HG03558 (cell line): ENCODE measurements around the gene TSPAN9.

Source experiments
- ATAC-seq: cut with Tn5 transposase; IDR thresholded peaks from one replicate; pipeline ENCODE4 v1.9.1; 2021; ENCODE audit warnings: moderate number of reproducible peaks; ENCODE audit not compliant: unreplicated experiment; ENCODE audit errors: extremely low read depth

The TSPAN9 gene

GRCh38 chr12:3302401-3303041, 225.3 kb downstream of the TSPAN9 start:
- no peak for ATAC-seq

DNA sequence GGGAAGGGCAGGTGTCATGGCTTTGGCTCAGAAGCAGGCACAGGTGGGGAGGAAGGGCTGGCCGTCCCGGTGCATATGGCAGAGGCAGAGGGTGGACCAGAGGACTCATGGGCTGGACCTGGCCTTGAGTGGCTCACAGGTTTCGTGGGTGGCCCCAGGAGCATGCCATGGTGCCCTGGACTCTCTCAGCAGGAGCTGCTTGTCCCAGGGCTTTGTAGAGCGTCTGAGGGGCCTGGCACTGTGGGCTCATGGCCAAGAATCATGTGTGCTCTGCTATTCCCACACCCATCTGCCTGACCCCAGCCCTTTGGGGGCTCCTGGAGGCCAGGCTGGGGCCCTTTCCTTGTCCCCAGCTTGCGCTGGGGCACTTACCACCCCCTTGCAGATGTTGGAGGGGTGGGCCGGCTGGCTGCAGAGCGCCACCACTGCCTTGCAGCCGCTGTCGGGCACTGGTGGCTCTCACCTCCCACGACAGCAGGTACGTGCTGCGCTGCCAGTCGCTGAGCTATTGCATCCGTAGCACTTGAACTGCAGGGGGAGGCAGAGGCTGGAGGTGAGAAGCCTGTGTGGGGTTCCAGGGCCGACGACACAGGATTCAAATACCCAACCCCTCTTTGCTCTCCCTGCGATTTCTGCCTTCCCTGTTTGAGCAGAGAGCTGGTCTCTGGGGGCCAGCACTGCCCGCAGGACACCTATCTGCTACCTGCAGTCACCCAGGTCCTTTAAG, 226.4 kb downstream of the TSPAN9 start:
- no peak for ATAC-seq

DNA sequence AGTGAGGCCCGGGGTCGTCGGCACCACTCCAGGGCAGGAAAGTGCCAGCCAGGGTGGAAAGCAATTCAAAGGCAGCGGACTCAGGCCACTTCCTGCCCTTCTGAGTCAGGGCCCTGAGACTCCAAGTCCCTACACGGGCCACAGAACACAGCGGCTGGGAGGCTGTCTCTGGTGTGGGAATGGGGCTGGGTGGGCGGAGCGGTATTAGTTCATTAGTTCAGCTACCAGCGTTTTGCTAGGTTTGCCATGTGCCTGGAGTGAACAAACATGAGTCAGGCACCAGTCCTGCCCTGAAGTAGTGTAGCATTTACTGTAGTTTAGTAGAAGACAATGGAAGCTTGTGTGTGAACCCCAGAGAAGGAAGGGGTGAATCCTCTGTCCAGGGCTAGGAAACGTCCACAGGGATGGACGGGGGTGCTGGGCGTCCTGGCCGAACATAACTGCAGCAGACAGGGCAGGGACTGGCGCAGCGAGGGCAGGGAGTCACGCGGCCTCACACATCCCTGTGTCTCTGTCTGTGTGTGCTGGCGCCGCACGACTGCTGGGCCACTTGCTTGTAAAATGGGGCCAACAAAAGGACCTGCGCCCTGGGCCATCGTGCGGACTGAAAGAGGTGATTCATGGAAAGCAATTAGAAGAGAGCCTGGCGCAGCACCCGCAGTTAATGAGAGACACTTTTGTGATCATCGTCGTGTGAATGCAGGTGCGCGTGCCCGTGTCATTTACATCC, 227.4 kb downstream of the TSPAN9 start:
- no peak for ATAC-seq

DNA sequence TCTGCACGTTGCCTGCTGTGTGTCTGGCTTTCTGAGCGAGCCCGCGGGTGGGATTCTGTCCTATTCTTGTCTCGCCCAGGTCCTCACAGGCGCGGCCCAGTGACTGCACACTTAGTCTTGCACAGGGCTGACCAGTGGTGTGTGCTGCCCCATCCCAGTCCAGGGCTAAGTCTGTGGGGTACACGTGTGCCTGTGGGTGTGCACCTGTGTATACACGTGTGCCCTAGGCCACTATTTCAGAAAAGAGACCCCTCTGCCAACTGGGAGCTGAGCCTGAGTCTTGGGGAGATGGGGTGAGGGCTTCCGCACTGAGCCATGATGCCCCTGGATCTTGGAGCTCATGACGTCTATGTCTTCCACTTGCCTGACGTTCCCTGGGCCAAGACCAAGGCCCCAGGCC, 228.3 kb downstream of the TSPAN9 start:
- no peak for ATAC-seq

DNA sequence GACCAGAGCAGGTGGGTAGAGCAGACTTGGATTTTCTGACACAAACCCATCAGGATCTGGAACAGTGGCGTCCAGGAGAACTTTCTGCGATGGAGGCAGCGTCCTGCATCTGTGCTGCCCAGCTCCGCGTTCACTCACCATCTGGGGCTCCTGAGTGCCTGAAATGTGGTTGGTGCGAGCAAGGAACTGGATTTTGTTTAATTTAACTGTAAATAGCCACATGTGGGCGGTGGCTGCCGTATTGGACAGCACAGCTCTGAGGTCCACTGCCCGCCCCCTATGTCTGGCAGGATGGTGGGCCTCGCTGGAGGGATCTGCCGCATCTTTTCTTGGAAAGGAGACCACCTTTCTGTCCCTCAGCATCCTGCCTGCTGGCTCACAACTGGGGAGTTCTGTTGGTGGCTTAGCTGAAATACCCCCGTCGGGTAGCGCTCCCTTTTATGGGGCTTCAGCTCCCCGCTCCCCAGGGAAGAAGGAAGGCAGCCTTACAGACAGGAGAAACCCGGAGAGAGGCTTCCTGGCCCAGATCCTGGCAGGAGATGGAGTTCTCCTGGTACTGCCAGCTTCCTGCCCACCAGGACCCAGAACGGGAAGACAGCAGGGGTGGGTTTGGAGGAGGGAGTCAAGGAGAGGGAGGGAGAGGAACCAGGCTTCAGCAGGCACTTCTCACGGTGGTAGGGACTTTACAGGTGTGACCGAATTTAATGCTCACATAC, 228.9 kb downstream of the TSPAN9 start:
- ATAC-seq = no peak

DNA sequence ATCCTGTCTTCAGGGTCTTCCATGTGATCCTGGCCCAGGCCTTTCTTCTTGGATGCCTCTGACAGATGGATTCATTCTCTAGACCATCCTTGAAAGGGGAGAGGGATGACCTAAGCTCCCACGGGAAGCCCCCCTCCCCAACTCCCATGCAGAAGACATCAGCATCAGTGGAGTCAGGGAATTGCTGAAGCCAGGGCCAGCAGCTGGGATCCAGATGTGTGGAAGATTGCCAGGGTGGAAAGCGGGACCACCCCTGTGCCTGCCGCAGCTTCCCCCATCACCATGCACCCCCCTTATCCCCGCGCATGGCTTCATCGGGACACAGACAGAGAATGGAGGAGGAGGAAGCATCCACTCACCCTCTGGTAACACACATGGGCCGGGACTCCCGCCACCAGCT, 230.2 kb downstream of the TSPAN9 start:
- no peak for ATAC-seq

GRCh38 chr12:3308063-3308462, 230.9 kb downstream of the TSPAN9 start:
- no peak for ATAC-seq

DNA sequence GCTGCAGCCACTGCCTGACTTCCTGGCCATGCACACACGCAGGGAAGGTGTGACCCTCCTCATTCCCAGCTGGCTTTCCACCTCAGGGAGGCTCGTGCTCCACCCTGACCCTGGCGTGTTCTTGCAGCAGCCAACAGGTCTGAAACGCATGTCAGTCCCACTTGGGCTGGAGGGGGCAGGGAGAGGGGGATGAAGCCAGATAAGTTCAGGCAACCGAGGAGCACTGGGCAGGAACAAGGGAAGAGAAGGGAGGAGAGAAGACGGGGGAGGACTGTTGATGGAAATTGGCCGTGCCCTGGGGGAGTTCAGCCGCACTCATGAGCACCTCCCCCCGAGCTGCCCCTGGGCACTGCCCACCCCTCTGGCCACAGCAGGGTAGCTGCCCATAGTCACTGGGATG, 231.4 kb downstream of the TSPAN9 start:
- no peak for ATAC-seq

DNA sequence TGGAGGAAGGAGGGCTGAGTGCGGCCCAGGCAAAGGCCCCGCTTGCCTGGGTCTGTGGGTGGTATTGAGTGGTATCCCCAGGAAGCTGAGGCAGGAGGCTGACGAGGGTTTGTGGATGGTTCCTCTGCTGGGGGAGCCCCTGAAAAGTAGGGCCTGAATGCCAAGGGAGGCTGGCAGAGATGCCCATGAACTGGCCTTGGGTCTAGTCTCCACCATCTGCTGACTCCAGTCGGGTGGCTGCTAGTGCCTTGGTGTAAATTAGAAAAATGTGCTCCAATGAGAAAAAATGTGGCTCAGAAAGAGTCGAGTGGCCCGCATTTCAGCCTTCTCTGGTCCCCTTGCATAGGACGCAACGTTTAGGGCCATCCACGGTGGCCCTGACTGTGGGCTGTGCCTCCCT, 232.6 kb downstream of the TSPAN9 start:
- no peak for ATAC-seq

DNA sequence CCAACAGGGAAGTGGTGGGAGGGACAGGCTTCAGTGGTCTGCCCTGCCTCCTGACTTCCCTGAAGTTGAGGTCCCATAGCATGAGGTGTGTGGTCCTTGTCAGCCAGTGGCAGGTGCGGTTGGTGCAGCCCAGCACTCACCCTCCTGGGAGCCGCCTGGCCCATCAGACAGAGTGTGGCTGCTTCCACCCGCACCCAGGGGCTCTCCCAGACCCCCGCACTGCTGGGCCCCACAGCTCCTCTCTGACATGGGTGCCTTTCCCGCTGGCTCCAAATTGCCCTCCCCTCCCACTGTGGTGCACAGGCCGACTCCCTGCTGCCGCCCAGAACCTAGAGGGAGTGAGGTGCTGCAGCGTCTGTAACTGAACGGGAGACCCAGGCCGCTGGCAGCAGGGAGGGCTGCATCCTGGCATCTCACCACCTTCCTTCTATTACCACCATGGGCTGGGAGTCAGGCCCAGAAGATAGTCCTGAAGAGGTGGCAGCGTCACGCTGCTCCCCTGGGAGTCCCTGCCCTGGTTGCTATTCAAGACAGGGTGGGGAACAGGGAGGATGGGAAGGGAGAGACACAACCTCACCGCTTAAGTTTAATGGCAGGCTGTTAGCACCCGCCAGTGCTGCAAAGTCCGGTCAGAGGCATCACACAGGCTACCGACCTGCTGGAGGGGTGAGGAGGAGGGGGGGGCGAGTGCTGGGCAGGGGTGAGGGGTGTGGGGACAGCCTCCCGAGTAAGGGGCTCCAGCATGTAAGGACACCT, 233.3 kb downstream of the TSPAN9 start:
- ATAC-seq = no peak

DNA sequence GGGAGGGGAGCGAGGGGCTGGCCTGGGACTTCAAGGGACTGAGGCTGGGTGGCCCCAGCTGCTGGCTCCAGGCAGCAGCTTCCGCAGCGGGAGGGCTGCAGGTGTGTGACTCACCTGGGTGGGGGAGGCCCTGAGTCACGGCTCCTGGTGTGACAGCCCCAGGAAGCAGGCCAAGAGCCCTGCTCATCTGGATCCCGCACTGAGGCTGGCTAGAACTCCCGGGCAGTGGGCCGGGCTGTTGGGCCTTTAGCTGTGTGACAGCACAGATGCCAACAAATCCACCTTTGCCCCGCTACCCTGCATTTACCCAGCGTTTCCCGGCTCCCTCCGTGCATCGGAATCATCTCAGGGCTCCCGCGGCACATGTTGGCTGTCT, 233.8 kb downstream of the TSPAN9 start:
- no peak for ATAC-seq

- no peak for ATAC-seq
These were observed 234.4 kb downstream of the TSPAN9 start for GRCh38 chr12:3311491-3312103.

DNA sequence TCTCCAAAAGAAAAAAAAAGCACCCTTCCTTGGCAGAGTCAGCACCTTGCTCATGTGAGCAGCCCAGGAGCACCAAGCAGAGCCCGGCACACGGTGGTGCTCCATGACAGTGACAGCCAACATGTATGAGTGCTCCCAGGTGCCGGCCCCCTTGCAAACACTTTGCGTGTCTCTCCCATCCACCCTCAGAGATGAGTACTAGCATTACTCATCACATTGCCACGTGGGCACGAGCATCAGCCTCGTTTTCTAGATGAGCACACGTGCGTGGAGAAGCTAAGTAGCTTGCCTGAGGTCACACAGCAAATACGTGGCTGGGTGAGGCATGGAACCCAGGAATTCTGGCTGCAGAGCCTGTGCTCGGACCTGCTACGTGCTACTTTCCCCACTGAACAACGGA, 235.9 kb downstream of the TSPAN9 start:
- ATAC-seq = no peak

DNA sequence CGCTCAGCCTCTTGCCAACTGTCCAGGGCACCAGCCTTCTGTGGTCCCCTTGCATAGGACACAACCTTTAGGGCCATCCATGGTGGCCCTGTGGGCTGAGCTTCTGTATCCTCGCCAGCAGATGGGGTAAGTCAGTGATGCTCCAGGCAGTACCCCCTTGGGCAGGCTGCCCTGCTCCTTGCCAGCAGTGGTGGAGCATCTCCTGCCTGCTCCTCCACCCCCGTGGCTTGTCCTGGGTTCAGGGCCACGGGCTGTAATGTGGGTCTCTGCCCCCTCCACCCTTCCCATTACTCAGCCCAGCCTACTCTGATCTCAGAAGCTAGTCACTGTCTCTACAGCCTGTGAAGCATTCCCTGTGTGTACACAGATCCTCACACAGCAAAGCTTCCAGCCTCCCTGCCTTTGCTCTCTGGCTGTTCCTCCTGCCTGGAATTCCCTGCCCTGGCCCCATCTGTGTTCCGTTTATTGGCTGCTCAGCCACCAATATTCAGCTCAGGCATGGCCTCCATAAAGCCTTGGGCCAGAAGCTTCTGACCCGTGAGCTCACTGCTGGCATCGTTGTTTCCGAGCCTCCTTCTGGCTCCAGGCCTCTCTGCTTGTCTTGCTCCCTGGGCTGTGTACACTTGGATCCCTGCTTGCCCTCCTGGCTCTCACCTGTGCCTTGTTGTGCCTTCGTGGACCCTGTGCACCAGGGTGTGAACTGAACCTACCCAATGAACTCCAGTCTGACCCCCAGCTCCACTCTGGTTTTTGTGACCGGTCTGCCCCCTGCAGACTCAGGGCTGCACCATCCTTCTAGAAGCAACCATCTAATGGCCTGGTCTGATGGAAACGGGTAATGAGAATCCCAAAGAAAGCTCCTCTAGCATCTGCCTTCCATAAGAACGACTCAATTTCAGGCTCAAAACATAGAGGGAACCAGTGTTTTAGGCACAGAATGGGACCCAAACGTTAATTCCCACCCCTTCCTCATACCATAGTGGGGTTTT, 236.8 kb downstream of the TSPAN9 start:
- no peak for ATAC-seq

GRCh38 chr12:3315201-3315661, 238.1 kb downstream of the TSPAN9 start:
- no peak for ATAC-seq

GRCh38 chr12:3316776-3317480, 239.7 kb downstream of the TSPAN9 start:
- ATAC-seq = no peak

DNA sequence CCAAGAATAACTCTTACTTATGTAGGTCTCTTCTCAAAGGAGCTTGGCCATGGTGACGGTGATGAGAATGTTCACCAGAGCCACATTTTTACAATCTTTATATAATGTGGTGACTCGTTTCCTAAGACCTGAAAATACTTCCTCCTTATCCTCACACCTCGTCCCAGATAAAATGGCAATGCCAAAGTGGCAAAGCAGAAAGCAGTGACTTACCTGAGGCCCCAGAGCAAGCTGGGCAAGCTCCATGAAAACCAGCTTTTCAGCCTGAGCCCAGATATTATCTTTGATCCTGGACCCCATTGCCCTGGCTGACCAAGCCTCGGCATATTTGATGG, 240.3 kb downstream of the TSPAN9 start:
- ATAC-seq = no peak
